AG04450 (cell line): ENCODE results near the gene PLA2G2E. TPM values are rescaled to one million over a fixed set of nuclear protein-coding genes. Genes with fewer than 3 reads are reported as not detected.

ENCODE experiments used
- CTCF ChIA-PET: fragments of 300-600, 350-600 bp; formaldehyde crosslinking; extraction: SDS; loops from one replicate; lab custom pipeline; 2022; ENCODE audit warnings: antibody characterized with exemption, inconsistent platforms; lab: Charles Lee
- POLR2A ChIA-PET: fragments of 350-600 bp; formaldehyde crosslinking; extraction: SDS; loops from one replicate; lab custom pipeline; 2021; ENCODE audit warnings: antibody characterized with exemption, inconsistent platforms; lab: Yijun Ruan, JAX
- DNase-seq: peaks from one replicate; pipeline ENCODE4 v3.0.0-alpha.2; 2011; ENCODE audit warnings: low read depth, low spot score
- H3K27ac ChIP-seq: one replicate; pipeline ENCODE4 v1.5.1; 2012; ENCODE audit warnings: low read depth, low read length, control low read depth
- H3K27me3 ChIP-seq: one replicate; pipeline ENCODE4 v1.6.0; 2012; ENCODE audit warnings: low read length; ENCODE audit not compliant: control insufficient read depth, insufficient read depth
- H3K4me3 ChIP-seq: 2 replicates; pipeline ENCODE4 v1.5.1; 2011; ENCODE audit warnings: mild to moderate bottlenecking, low read depth, low read length, control low read depth
- H3K9me3 ChIP-seq: 2 replicates; pipeline ENCODE4 v1.5.1; 2012; ENCODE audit warnings: low read length; ENCODE audit not compliant: control insufficient read depth, insufficient read depth
- CTCF ChIP-seq: IDR thresholded peaks from 2 replicates; pipeline ENCODE4 v1.5.1; 2011; ENCODE audit warnings: low read depth, low read length, control low read depth, inconsistent platforms
- polyA plus RNA-seq: library from polyadenylated mRNA; depleted of rRNA; stranded (reverse); fragments of >200 nt; gene quantifications from 2 replicates; pipeline ENCODE4 v1.2.3, GENCODE V29; 2011

The PLA2G2E gene
- polyA plus RNA-seq, 1 experiment, result not detected

GRCh38 chr1:19949016-19949415, 25.6 kb upstream of the PLA2G2E start:
- peaks cover 5% of the 10 kb centered on the region; the same call in 1 of the 2 replicates for H3K9me3 ChIP-seq
- ChIA-PET POLR2A (no interaction called here), CTCF (interaction anchor here (1.1 kb wide), 2 partner anchors 31 to 263 kb away, joined by 3 to 4 read pairs; no protein-coding TSS in a partner anchor)
- H3K4me3 ChIP-seq, result no peak overlapping the region
- no peak overlapping the region for H3K27ac ChIP-seq
- TF ChIP-seq CTCF, result no peak
- peaks cover 17% of the 10 kb centered on the region for H3K27me3 ChIP-seq
- DNase-seq, result peak; percentile 16

GRCh38 chr1:19946971-19947370, 23.6 kb upstream of the PLA2G2E start:
- H3K27ac ChIP-seq, result no peak overlapping the region
- no peaks in the 10 kb centered on the region for H3K9me3 ChIP-seq
- no peak overlapping the region for H3K4me3 ChIP-seq
- no peak for DNase-seq
- POLR2A ChIA-PET, result no interaction called here
- TF ChIP-seq CTCF, result no peak
- CTCF ChIA-PET, result no interaction called here
- peaks cover 13% of the 10 kb centered on the region for H3K27me3 ChIP-seq

- Histone ChIP-seq H3K4me3 (no peak overlapping the region), H3K9me3 (no peaks in the 10 kb centered on the region), H3K27ac (no peak overlapping the region), H3K27me3 (peaks cover 13% of the 10 kb centered on the region)
- no peak for TF ChIP-seq CTCF
- DNase-seq, result no peak
- CTCF ChIA-PET, result no interaction called here
- POLR2A ChIA-PET, result no interaction called here
Observed at GRCh38 chr1:19946331-19946751, 22.9 kb upstream of the PLA2G2E start.

GRCh38 chr1:19945914-19946313, 22.5 kb upstream of the PLA2G2E start:
- H3K4me3 ChIP-seq, result no peak overlapping the region
- no peak for TF ChIP-seq CTCF
- H3K27ac ChIP-seq, result no peak overlapping the region
- no peaks in the 10 kb centered on the region for H3K9me3 ChIP-seq
- DNase-seq, result no peak
- CTCF ChIA-PET, result no interaction called here
- peaks cover 13% of the 10 kb centered on the region for H3K27me3 ChIP-seq
- POLR2A ChIA-PET, result no interaction called here

GRCh38 chr1:19942657-19943056, 19.2 kb upstream of the PLA2G2E start:
- TF ChIP-seq CTCF, result no peak
- DNase-seq, result no peak
- Histone ChIP-seq H3K4me3 (no peak overlapping the region), H3K9me3 (no peaks in the 10 kb centered on the region), H3K27ac (no peak overlapping the region), H3K27me3 (peaks cover 13% of the 10 kb centered on the region)
- POLR2A ChIA-PET, result no interaction called here
- CTCF ChIA-PET, result interaction anchor here (0.6 kb wide), 1 partner anchor 48 kb away, joined by 3 read pairs; no protein-coding TSS in a partner anchor
